Ovary (tissue), 9 donors: ENCODE data around the gene TREM1. TPM values are rescaled to one million over a fixed set of nuclear protein-coding genes. Genes with fewer than 3 reads are reported as not detected.

ENCODE experiments used
- DNase-seq, 5 donors: peaks; one replicate each; pipeline ENCODE4 v3.0.0-alpha.2; 2019 to 2020
- H3K27ac ChIP-seq, 2 donors: fragments of 200-600 bp; one replicate each; pipeline versions ENCODE4 v1.5.1 to v1.8.0; 2019 to 2022
- H3K27me3 ChIP-seq: fragments of 200-600 bp; one replicate; pipeline ENCODE4 v1.8.0; 2022
- H3K36me3 ChIP-seq: fragments of 200-600 bp; sonication (generic); one replicate; pipeline ENCODE4 v1.5.1; 2019
- H3K4me1 ChIP-seq: one replicate; pipeline ENCODE4 v1.8.1; 2013; ENCODE audit warnings: mild to moderate bottlenecking, moderate library complexity; ENCODE audit not compliant: insufficient read depth
- H3K4me3 ChIP-seq: fragments of 200-600 bp; sonication (generic); one replicate; pipeline ENCODE4 v1.5.1; 2017
- H3K9me3 ChIP-seq, 2 donors: fragments of 200-600 bp in 1 of 2; sonication (generic) in 1 of 2; one replicate each; pipeline versions ENCODE4 v1.5.1 to v1.8.1; 2013 to 2019; ENCODE audit warnings: mild to moderate bottlenecking in 1 of 2, moderate library complexity in 1 of 2
- EP300 ChIP-seq: sonication (generic); formaldehyde crosslinking; IDR thresholded peaks from one replicate; pipeline ENCODE4 v1.6.1; 2017; ENCODE audit warnings: antibody characterized with exemption
- POLR2A ChIP-seq: fragments of 450-650 bp; IDR thresholded peaks from one replicate; pipeline ENCODE4 v1.6.1; 2017; ENCODE audit warnings: antibody characterized with exemption, mild to moderate bottlenecking, moderate library complexity
- WGBS, 3 donors: extraction: QIAGEN DNeasy Blood & Tissue Kit in 1 of 3; methylation state at CpG; one replicate each; pipeline versions ENCODE4 v1.1.5 to v1.1.7; 2013 to 2017; 5-methylcytosine and 5-hydroxymethylcytosine counted together
- intact Hi-C, 4 donors: fragments of 100-400 bp; cut with DNase I; formaldehyde crosslinking; loops; one replicate each; pipeline versions ENCODE4 v1.11.0 to v1.15.1; 2022 to 2023
- polyA plus RNA-seq, 2 donors: library from polyadenylated mRNA; stranded (reverse); fragments of 200-250 nt in 1 of 2; fragments of 350-450 nt in 1 of 2; fragmentation: Illumina TruSeq in 1 of 2; extraction: RNeasy Lipid Tissue Mini Kit (QIAGEN cat#74804) in 1 of 2; gene quantifications; one replicate each; pipeline ENCODE4 v1.2.3, GENCODE V29; 2013 to 2014
- small RNA-seq: library from RNA; depleted of rRNA; stranded (forward); fragments of <200 nt; gene quantifications from one replicate; pipeline ENCODE3, GENCODE V24; 2016
- total RNA-seq, 7 donors: library from RNA; depleted of rRNA in 2 of 7; stranded (reverse); fragments of >200 nt in 2 of 7; fragmentation: NEBNext Ultra II Directional in 3 of 7; extraction: Animal tissue kit (Norgen Biotek cat#: 25700) in 3 of 7; gene quantifications; one replicate each; pipeline versions ENCODE4 v1.1.0 to v1.2.4, GENCODE V29; 2016 to 2023
- TF ChIP-seq, protein P1 (sequence below), 3 donors: fragments of 450-650 bp in 2 of 3; fragments of 200-600 bp in 1 of 3; IDR thresholded peaks; one replicate each; pipeline versions ENCODE4 v1.5.1 to v1.8.0; 2016 to 2022; ENCODE audit warnings: antibody characterized with exemption in 3 of 3, mild to moderate bottlenecking in 1 of 3
- donor health status: DM: no; HTN: no; CAD: no; lungs with moderate emphysema.
- donor health status: DM: no; HTN: no; CAD: no.
- donor health status: Bipolar disorder and iron deficiency.
- donor health status: DM: yes; HTN: yes; CAD: no.
- donor health status: DM: no; HTN: no; CAD: no.
- donor health status: DM: yes; HTN: yes; CAD: no.

Gene TREM1
- total and polyA plus RNA-seq, 9 donors: 0.34 to 2.9 (median 0.87) TPM

GRCh38 chr6:41228096-41228495 is 58.4 kb downstream of the TREM1 start, which contains the start of gene TREML4:
Gene TREML4 (plus strand): TSS chr6:41228349. CDS start chr6:41228428, 79 bp downstream.
- WGBS, 3 donors: 64 to 70% (median 65%) methylated on average over 5 of the region's 5 CpGs
- H3K27me3 ChIP-seq: no peaks in the 10 kb centered on the region
- TF ChIP-seq EP300 (no peak), POLR2A (no peak)
- TF ChIP-seq, protein P1, sequence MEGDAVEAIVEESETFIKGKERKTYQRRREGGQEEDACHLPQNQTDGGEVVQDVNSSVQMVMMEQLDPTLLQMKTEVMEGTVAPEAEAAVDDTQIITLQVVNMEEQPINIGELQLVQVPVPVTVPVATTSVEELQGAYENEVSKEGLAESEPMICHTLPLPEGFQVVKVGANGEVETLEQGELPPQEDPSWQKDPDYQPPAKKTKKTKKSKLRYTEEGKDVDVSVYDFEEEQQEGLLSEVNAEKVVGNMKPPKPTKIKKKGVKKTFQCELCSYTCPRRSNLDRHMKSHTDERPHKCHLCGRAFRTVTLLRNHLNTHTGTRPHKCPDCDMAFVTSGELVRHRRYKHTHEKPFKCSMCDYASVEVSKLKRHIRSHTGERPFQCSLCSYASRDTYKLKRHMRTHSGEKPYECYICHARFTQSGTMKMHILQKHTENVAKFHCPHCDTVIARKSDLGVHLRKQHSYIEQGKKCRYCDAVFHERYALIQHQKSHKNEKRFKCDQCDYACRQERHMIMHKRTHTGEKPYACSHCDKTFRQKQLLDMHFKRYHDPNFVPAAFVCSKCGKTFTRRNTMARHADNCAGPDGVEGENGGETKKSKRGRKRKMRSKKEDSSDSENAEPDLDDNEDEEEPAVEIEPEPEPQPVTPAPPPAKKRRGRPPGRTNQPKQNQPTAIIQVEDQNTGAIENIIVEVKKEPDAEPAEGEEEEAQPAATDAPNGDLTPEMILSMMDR (IDR thresholded peaks at IDR 0.05): no peak
- no peaks in the 10 kb centered on the region for H3K9me3 ChIP-seq
- intact Hi-C loops: no loop called here
- DNase-seq: no peak
- H3K36me3 ChIP-seq: no peaks in the 10 kb centered on the region
- no peaks in the 10 kb centered on the region for H3K4me1 ChIP-seq
- no peak within 1 kb of the TSS for H3K27ac ChIP-seq
- H3K4me3 ChIP-seq: no peak within 1 kb of the TSS

GRCh38 chr6:41226752-41227151 is 59.7 kb downstream of the TREM1 start:
- Histone ChIP-seq H3K27ac (no peak overlapping the region), H3K9me3 (no peaks in the 10 kb centered on the region), H3K27me3 (no peaks in the 10 kb centered on the region), H3K4me1 (no peaks in the 10 kb centered on the region), H3K36me3 (no peaks in the 10 kb centered on the region), H3K4me3 (no peak overlapping the region)
- intact Hi-C loops: no loop called here
- DNase-seq: no peak
- 49 to 57% (median 56%) methylated on average over 3 of the region's 3 CpGs for WGBS, 3 donors
- TF ChIP-seq, protein P1 (IDR thresholded peaks at IDR 0.05): no peak
- TF ChIP-seq EP300: no peak

GRCh38 chr6:41224800-41225199 is 61.7 kb downstream of the TREM1 start:
- TF ChIP-seq, protein P1 (IDR thresholded peaks at IDR 0.05): no peak
- TF ChIP-seq POLR2A: no peak
- Histone ChIP-seq H3K9me3 (no peaks in the 10 kb centered on the region), H3K36me3 (no peaks in the 10 kb centered on the region), H3K4me3 (no peak overlapping the region), H3K4me1 (no peaks in the 10 kb centered on the region), H3K27ac (no peak overlapping the region), H3K27me3 (no peaks in the 10 kb centered on the region)
- intact Hi-C loops: no loop called here
- 92 to 93% (median 92%) methylated on average over 1 of the region's 1 CpG for WGBS, 3 donors
- no peak for DNase-seq

Small RNAs within 50 kb of the gene (small RNA-seq; reads per million reads assigned to genes)
- gene AL391903.2 (not detected), gene AL391903.3 (not detected), gene RNA5SP207 (0.50 reads per million, percentile 11 among the genes with 10 or more reads in this experiment), gene RNU6-643P (not detected)

Other genes with a start within 250 kb of the TREM1 start
- gene UNC5CL, start 247.5 kb downstream of the TREM1 start, total RNA-seq: 1 to 10 TPM in 2 of 7 donors, under 1 TPM in 5; 0.69 to 2.1 (median 0.86) TPM
- gene UNC5CL, start 247.5 kb downstream of the TREM1 start, polyA plus RNA-seq: under 1 TPM; 0.60 to 0.91 TPM
- not detected for gene TSPO2, start 244.2 kb downstream of the TREM1 start, total RNA-seq
- not detected for gene TSPO2, start 244.2 kb downstream of the TREM1 start, polyA plus RNA-seq
- gene APOBEC2, start 233.5 kb downstream of the TREM1 start, total RNA-seq: not detected
- under 1 TPM in 1 of 2 donors, not detected in 1; 0.06 TPM for gene APOBEC2, start 233.5 kb downstream of the TREM1 start, polyA plus RNA-seq
- 10 to 100 TPM; 10.6 to 26.9 (median 19.7) TPM for gene OARD1, start 214.3 kb downstream of the TREM1 start, total RNA-seq
- gene OARD1, start 214.3 kb downstream of the TREM1 start, polyA plus RNA-seq: 10 to 100 TPM; 33.4 to 34.5 TPM
- 10 to 100 TPM in 6 of 7 donors, 1 to 10 TPM in 1; 7.6 to 33.3 (median 20.9) TPM for gene NFYA, start 213.7 kb downstream of the TREM1 start, total RNA-seq
- 10 to 100 TPM; 14.2 to 20.7 TPM for gene NFYA, start 213.7 kb downstream of the TREM1 start, polyA plus RNA-seq
- 1 to 10 TPM in 1 of 7 donors, under 1 TPM in 1, not detected in 5; 0.31 to 3.8 TPM for gene TREML1, start 132.3 kb downstream of the TREM1 start, total RNA-seq
- gene TREML1, start 132.3 kb downstream of the TREM1 start, polyA plus RNA-seq: under 1 TPM; 0.16 to 0.45 TPM
- 10 to 100 TPM in 1 of 7 donors, 1 to 10 TPM in 6; 2.6 to 12.4 (median 4.4) TPM for gene TREM2, start 123.6 kb downstream of the TREM1 start, total RNA-seq
- gene TREM2, start 123.6 kb downstream of the TREM1 start, polyA plus RNA-seq: 1 to 10 TPM; 3.9 to 4.1 TPM
- gene TREML2, start 85.5 kb downstream of the TREM1 start, total RNA-seq: under 1 TPM in 1 of 7 donors, not detected in 6; 0.10 TPM
- gene TREML2, start 85.5 kb downstream of the TREM1 start, polyA plus RNA-seq: under 1 TPM in 1 of 2 donors, not detected in 1; 0.08 TPM
- not detected for gene TREML4, start 58.3 kb downstream of the TREM1 start, total RNA-seq
- not detected for gene TREML4, start 58.3 kb downstream of the TREM1 start, polyA plus RNA-seq
- not detected for gene NCR2, start 48.9 kb upstream of the TREM1 start, total RNA-seq
- not detected for gene NCR2, start 48.9 kb upstream of the TREM1 start, polyA plus RNA-seq